ENCODE results near the gene TUBA8.
"Not testable (repeated sequence)": the region's sequence is repeated elsewhere in the genome, so short reads cannot be mapped to it uniquely, and the experiment has no call there.

The TUBA8 gene

DNA sequence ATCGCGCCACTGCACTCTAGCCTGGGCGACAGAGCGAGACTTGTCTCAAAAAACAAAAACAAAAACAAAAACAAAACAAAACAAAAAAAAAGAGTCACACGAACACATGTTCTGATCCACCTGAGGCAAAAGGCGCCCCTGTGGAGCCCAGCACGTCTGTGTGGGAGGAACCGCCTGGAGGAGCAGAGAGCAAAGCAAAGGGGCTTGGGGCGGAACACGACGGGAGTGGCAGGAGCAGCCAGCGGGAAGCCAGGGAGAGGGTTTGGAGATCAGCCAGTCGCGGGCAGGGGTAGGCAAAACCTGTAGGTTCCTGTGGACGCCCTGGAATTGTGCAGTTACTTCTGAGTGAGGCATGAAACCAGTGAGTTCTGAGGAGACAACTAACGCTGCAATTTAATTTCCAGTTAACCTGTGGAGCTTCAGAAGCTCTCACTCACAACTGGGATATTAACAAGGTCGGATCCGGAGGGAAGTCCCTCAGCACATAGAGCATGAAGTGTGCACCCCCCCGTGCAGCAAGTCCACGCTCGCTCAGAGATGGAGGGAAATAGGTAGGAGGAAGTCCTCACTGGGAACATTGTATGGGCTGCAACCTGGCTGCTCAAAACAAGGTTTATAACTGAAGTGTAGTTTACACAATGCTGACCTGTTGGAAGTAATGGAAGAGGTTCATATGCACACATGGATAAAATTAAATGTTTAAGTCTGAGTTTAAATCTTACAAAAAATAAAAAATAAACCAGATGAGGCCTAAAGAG lies 26.1 kb downstream of the TUBA8 start:
- no peak for DNase-seq

DNA sequence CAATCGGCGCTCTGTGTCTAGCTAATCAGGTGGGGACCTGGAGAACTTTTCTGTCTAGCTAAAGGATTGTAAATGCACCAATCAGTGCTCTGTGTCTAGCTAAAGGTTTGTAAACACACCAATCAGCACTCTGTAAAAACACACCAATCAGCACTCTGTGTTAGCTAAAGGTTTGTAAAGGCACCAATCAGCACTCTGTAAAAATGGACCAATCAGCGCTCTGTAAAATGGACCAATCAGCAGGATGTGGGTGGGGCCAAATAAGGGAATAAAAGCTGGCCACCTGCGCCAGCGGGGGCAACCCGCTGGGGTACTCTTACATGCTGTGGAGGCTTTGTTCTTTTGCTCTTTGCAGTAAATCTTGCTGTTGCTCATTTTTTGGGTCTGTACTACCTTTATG lies 30.4 kb downstream of the TUBA8 start:
- not testable (repeated sequence) for DNase-seq

DNA sequence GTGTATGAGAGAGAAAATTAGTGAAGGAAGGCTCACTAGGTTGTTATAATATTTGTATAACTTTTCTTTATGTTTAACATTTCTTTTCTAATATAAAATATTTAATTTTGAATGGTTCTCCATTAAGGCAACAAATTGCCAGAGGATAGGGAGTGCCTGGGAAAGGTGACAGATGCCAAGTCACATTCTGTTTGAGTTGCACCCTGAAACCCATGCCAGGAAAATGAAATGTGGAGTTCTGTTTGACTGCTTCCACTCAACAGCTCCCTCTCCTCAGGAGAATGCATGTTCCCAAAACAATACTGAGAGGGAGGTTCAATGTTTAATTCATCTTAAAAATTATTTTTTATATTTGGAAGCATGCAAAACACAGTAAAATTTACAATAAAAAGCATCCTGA lies 33.5 kb downstream of the TUBA8 start:
- no peak for DNase-seq

DNA sequence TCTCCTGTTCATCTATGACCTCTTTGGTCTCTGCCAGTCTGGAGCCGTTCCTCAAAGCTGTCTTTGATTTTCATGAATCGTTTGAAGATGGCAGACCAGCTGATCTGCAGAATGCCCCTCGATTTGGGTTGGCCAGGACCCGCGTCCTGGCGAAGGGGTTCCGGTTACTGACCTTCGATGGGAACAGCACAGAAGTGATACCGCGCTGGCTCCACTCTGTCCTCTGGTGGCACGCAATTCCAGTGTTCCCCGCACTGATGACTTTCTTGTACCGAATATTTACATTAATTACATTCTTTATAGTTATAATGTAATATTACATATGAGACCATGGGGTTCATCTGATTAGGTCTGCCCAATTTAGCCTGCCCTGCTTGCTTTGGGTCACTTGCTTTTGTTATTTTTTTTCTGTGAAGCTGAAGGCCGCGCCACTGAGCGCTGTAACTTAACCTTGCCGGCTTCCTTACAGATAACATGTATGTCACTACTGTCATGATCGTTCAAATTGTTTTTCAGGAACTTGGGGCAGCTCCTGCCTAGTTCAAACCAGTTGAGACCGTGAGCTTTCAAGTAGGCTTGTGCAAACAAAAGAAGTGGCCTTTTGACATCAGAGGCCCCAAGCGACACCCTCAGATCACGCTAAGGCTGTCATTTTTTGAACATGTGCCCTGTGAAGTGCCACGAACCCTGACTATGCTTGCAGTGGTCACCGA lies 35.2 kb downstream of the TUBA8 start:
- no peak for DNase-seq

DNA sequence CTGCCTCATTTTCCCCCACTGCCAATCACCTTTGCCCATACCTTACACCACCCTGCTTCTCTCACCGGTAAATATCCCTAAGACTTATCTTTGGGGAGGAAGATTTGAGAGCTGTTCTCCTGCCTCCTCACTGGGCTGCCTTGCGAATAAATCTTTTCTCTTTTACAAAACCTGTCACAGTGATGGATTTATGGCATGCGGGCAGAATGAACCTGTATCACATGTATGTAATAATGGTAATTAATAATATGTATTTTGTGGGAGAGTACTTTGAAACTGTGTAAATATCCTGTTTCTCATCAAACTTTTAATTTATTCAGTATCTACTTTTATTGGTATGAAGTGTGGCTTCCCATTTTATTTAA lies 35.8 kb downstream of the TUBA8 start:
- DNase-seq, result no peak

DNA sequence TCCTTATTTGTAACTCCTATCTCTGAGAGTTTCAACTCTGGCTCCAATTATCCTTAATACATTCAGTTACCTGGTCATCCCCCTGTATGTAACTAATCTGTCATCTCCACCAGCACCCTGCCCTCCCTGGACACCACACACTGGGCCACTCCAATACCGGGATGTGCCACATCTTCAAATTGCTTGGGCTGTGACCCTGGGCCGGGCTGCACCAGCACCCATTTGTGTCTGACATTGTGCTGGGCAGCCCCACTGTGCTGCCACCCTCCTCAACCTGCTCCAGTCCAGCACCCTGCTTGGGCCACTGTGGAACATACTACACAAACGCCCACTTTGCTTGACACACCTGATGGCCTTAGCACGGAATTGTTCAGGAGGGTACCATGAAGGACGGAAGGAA lies 37.2 kb downstream of the TUBA8 start:
- no peak for DNase-seq

DNA sequence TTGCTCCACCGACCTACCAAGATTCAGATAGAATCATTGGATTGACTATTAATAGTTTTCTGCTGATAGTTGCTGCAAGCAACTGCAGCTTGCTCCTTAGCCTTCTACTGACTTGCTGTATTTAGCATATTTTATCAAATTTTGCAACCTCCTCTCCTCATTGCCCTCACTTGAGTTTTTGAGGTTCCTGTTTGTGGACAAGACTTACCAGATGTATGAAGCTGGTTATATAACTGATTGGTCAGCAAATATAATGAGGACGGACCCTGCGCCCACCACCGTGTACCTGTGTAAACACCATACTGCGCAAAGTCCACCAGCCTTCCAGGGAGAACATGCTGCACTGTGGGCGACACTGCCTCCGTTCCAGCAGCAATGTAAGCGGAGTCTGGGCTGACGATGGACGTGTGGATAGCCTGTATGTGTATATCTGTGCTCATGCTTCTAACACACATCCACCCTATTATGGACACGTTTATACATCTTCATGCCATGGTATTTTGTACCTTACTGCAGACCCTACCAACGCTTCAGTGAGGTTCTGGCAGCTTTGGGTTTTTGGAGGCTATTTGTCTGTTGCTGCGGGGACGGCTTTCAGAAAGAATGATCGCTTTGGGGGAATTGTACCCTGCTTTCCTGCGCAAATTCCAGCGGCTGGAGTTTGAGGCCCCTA lies 37.8 kb downstream of the TUBA8 start:
- DNase-seq, result no peak

DNA sequence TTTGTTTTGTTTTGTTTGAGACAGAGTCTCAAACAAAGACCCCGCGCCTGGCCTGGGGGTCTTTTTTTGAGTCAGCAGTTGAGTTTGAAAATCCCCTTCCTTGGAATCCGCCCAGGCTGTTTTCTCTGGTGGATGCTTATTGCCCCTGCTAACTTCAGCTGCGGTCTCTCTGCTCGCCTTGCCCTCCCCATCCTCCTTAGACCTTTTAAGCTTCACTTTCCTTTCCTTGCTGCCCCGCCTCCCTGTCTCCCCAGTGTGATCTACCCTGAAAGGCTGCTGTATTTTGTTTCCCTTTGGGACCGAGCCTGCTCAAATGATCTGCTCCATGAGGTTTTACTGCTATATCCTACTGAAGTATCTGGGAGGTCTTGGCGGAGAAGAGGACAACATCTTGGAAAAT lies 41.9 kb downstream of the TUBA8 start:
- no peak for DNase-seq

DNA sequence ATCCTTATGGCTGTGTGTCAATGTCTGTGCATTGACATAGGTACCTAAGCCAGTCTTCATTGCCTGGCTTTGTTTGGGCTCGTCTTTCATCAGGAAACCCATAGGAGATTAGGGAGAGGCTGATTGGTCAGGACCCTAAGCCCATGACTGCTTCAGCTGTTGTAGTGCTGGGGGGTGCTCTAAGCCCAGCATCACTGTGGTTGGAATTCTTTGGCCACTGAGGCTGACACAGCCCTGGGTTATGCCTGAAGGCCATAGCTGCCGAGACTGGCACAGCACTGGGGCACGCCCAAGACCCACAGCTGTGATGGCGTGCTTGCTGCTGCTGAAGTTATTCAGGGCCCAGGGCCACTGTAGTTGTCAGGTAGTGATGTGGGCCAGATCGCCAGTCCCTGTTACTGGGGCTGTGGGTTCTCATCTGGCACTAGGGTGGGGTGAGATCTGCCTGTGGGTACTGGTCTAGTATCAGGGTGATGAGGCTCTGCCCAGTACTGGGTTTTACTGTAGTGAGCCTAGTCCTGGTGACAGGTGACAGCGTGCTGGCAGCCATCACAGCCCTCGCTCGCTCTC lies 44.3 kb downstream of the TUBA8 start:
- no peak for DNase-seq

DNA sequence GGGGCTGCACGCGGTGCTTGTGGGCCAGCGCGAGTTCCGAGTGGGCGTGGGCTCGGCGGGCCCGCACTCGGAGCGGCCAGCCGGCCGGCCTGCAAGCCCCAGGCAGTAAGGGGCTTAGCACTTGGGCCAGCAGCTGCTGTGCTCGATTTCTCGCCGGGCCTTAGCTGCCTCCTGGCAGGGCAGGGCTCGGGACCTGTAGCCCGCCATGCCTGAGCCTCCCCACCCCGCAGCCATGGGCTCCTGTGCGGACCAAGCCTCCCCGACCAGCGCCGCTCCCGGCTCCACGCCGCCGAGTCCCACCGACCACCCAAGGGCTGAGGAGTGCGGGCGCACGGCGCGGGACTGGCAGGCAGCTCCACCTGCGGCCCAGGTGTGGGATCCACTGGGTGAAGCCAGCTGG lies 44.9 kb downstream of the TUBA8 start:
- not testable (repeated sequence) for DNase-seq

DNA sequence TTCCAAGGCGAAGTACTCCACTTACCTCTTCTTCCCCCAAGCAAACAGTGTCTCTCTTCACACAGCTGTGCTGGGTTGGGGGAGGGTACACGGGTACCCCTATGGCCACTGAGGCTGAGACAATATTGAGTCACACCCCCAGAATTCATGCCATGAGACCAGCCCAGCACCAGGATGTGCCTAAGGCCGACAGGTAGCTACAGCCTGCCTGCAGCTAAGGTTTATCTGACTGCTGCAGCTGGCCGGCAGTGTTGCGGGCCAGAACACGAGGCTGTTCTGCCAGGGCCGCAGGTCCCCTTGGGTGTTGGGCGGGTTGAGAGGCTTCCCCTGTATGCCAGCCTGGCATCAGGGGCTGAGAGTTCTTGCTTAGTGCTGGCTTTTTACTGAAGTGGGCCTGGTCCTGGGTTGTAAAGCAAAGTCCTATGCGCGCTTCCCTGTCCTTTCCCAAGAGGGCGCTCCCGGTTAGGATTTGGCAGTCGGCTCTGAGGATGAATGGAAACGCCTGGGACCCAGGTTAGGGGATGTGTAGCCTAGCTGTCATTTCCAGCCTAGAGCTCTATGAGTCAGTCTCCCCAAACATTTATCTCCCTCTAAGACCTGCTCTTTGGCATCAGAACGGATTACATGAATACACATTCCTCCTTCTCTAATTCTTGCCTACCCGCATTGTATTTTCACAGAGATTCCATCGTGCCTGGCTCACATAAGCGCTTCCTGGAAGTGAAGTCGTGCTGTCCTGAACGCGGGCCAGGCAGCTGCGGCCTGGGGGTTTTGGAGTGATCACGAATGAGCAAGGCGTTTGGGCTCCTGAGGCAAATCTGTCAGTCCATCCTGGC lies 46.5 kb downstream of the TUBA8 start:
- no peak for DNase-seq

DNA sequence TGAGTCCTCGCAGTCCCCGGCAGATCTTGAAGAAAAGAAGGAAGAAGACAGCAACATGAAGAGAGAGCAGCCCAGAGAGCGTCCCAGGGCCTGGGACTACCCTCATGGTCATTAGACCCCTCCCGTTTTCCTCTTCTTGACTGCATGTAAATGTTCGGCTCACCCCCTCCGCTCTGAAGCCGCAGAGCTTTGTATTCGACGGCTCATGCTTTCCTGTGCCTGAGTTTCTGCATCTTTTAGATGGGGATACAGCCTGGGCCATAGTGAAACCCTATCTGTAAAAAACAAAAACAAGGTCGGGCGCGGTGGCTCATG lies 47.1 kb downstream of the TUBA8 start:
- DNase-seq, result no peak

DNA sequence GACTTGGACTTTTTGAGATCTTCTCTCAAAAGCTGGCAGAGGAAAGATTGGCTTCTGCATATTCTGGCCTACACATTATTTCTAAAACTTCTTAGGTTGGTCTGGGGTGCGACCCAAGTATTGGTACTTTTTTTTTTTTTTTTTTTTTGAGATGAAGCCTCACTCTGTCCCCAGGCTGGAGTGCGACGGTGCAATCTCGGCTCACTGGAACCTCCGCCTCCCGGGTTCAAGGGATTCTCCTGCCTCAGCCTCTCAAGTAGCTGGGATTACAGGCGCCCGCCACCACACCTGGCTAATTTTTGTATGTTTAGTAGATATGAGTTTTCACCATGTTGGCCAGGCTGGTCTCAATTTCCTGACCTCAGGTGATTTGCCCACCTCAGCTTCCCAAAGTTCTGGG lies 50.0 kb downstream of the TUBA8 start:
- not testable (repeated sequence) for DNase-seq

DNA sequence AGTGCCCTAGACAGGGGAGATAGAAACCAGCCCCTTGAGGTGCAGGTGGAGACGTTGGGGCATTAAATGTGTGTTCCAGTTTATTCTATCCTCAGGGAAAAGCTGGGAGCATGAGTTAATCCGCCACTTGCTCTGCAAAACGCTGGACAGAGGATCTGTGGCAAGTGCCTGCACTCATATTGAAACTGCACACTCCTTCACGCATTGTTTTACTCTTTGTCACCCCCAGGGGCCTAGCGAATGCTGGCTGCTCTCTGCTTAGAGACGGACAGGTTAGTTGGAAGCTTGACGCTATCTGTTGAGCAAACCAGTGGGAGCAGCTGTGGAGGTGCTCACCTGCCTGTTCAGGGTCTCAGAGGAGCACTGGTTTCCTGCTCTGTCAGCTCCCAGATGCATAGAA lies 53.2 kb downstream of the TUBA8 start:
- DNase-seq, result not testable (repeated sequence)

DNA sequence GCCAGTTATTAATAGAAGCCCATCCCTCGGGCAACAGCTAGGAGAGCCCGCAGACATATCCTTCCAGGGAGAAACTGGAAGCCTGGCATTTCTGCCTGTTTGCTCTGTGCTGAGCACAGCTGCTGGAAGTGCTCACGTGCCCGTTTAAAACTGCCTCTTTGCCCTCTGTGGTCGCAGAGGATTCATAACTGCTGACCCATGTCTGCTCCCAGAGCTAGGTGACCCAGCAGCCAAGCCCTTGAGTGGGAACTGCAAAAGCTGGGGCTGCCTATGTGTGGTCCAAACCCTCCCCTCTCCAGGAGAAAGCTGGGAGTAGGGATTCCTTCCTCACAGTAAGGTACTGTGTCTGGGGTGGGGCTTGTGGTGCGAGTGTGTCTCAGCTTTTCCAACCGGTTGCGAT lies 54.0 kb downstream of the TUBA8 start:
- DNase-seq, result not testable (repeated sequence)

DNA sequence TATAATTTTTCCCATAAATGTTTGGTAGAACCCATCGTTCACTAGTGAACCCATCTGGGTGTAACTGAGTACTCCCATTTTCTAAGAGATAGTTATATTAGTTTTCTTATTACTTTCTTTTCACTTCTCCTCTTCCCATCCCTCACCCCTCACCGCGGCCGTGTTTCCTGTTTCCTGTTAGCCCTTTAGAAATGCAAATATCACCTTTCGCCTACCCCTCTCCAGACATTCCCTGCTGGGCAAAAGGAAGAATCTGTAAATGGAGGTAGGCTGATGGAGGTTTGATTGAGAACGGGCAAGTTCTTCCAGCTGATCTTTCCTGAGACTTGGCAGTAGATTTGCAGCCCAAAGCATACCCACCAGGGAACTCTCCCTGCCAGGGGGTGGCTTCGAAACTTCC lies 54.7 kb downstream of the TUBA8 start:
- not testable (repeated sequence) for DNase-seq

DNA sequence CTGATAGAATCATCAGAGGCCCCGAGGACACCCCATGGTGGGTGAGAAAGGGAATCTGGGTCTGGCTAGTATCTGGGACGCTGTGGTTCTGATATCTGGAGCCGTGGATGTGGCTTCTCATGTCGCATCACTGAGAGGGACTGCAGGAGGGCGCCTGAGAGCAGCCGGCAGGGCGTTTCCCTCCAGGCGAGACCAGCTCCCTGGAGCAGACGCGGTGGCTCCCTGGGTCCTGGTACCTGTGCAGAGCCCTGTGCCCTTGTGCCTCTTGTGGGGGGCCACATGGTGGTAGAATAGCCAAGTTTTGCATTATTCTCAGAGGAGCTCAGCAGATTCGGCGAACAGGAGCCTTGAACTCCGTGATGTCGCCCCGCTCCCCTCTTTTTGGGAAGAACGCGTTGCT lies 59.7 kb downstream of the TUBA8 start:
- DNase-seq, result not testable (repeated sequence)

DNA sequence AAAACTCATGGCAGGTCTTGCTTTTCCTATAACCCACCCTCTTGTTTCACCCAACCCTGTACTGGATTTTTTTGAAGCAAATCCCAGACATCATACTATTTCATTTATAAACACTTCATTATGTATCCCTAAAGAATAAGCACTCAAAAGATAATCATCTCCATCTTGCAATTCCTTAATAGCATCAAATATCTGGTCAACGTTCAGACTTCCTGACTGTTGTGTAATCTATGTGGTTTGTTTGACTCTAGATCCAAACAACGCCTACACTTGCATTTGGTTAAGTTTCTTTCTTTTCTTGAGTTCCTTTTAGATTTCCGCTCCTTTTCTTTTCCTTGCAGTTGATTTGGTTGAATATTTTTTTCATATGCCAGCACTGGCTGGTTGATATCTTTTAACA lies 61.6 kb downstream of the TUBA8 start:
- DNase-seq, result not testable (repeated sequence)

DNA sequence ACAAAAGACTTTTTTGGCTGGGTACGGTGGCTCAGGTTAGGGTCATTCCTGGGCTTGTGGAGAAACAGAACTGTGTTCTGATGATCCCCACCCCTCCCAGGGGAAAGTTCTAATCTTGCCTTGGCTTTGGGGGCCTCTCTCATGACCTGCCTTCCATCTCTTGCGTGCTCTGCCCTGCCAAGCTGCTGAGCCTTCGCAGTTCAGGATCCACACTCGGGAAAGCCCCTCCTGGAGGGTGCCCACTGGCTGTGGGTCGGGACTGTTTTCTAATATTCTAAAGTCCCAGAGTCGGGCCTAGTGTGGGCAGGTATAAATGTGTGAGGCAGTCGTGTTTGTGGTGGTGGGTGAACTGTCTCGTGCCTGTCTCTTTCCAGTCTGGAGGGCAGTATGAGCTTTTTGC lies 62.2 kb downstream of the TUBA8 start:
- not testable (repeated sequence) for DNase-seq

DNA sequence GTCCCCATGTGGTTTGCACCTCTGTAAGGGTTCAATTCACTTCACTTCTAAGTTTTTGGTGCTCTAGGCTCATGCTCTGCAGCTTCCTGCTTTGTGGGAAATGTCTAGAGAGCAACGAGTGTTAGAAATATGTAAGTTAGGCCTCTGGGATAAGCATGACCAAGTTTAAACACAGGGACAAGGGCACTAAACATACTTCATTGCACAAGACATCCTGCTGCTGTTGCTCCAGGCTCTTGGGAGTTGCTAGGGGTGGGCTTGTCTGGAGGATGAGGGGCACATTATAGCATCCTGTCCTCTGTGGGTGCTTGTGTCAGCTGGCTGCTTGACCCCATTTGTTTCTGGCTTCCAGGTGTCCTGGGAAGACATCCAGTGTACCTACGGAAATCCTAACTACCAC lies 62.8 kb downstream of the TUBA8 start:
- DNase-seq, result not testable (repeated sequence)

All from KG1 (cell line).